ENCODE data around the gene RABGAP1L.

Gene RABGAP1L

DNA sequence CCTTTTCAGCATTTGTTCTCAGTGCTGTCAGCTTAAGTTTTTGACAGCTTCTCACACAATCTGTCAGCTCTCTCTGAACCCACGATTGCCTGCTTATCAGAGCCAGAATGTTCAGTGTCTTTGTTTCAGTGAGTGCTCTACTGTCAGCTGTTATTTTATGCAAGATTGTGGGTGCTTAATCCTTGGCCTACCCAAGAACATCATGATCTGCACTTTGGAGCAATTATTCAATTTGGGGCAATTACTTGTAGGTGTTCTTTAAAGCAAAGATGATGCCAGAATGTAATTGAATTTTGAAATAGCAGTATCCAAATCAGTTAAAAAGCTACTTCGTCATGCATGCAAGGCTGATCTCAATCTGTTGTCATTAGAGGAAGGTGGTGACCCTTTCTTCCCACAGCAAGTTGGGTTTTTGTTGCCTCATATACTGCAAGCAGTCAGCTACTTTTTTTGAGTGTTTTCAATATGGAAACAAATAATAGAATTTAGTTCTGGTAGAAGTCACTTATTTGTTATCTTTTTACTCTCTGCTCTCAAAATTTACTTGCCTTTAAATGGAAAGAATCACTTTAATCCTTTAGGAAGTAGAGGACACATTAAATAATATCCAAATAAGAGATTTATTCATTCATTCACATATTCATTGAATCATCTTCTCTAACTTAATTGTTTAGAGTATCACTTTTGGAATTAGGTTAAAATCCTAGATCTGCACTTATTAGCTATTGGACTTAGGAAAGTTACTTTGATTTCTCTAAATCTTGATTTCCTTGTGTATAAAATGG is 586.9 kb downstream of the RABGAP1L start:
- TF ChIP-seq, protein P1, sequence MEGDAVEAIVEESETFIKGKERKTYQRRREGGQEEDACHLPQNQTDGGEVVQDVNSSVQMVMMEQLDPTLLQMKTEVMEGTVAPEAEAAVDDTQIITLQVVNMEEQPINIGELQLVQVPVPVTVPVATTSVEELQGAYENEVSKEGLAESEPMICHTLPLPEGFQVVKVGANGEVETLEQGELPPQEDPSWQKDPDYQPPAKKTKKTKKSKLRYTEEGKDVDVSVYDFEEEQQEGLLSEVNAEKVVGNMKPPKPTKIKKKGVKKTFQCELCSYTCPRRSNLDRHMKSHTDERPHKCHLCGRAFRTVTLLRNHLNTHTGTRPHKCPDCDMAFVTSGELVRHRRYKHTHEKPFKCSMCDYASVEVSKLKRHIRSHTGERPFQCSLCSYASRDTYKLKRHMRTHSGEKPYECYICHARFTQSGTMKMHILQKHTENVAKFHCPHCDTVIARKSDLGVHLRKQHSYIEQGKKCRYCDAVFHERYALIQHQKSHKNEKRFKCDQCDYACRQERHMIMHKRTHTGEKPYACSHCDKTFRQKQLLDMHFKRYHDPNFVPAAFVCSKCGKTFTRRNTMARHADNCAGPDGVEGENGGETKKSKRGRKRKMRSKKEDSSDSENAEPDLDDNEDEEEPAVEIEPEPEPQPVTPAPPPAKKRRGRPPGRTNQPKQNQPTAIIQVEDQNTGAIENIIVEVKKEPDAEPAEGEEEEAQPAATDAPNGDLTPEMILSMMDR (IDR thresholded peaks at IDR 0.05; ENCODE audit: borderline replicate concordance, control extremely low read depth, extremely low read depth, insufficient read depth, missing control alignments): no peak
- in situ Hi-C loops (cut with MboI; ENCODE audit: low sequenced_read_pairs, unreplicated experiment): loop anchor here (25.0 kb wide), 1 partner anchor 659 kb away; no protein-coding TSS in a partner anchor
- DNase-seq (ENCODE audit: low spot score): no peak

DNA sequence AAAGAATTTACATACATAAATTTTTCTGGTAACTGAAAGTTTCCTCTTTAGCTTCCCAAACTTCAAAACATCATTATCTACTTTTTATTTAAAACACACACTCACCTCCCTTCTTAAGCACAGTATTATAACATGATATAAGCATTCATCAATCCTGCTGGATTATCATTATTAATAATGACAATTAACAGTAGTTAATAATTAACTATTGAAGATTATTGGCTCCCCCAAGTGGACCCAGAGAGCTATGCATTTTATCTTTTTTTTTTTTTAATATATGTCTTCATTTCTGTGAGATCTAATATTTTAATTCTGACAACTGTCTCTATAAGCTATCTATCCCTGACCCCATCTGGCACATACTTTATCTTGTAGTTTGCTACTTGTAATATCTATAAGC is 588.3 kb downstream of the RABGAP1L start:
- no peak for DNase-seq (ENCODE audit: low spot score)
- in situ Hi-C loops (cut with MboI; ENCODE audit: low sequenced_read_pairs, unreplicated experiment): loop anchor here (25.0 kb wide), 1 partner anchor 660 kb away; no protein-coding TSS in a partner anchor
- TF ChIP-seq, protein P1 (IDR thresholded peaks at IDR 0.05; ENCODE audit: borderline replicate concordance, control extremely low read depth, extremely low read depth, insufficient read depth, missing control alignments): no peak

DNA sequence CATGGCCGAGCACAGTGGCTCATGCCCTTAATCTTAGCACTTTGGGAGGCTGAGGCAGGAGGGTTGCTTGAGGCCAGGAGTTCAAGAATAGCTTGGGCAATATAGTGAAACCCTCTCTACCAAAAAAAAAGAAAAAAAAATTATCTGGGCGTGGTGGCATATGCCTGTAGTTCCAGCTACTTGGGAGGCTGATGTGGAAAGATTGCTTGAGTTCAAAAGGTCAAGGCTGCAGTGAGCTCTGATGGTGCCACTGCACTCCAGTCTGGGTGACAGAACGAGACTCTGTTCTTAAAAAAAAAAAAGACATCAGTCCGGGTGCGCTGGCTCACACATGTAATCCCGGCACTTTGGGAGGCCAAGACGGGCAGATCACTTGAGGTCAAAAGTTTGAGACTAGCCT is 589.3 kb downstream of the RABGAP1L start:
- in situ Hi-C loops (cut with MboI; ENCODE audit: low sequenced_read_pairs, unreplicated experiment): loop anchor here (25.0 kb wide), 1 partner anchor 661 kb away; no protein-coding TSS in a partner anchor
- DNase-seq (ENCODE audit: low spot score): no peak
- TF ChIP-seq, protein P1 (IDR thresholded peaks at IDR 0.05; ENCODE audit: borderline replicate concordance, control extremely low read depth, extremely low read depth, insufficient read depth, missing control alignments): no peak

DNA sequence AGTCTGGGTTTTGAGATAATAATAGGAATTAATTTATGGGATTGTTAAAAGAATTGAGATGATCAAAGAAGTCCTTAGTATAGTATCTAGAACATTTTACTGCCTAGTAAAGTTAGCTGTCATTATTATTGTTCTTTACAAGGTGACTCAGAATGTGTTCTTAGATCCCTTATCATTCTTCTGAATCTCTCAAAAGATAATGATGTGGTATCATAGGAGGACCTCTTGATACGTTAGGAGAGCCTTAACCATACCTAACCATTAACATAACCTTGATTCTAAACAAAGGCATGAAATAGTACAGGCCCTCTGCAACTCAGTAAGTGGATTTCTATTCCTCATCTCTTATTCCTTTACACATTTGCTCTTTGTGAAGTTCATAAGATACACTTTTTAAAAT is 593.8 kb downstream of the RABGAP1L start:
- no peak for DNase-seq (ENCODE audit: low spot score)
- TF ChIP-seq, protein P1 (IDR thresholded peaks at IDR 0.05; ENCODE audit: borderline replicate concordance, control extremely low read depth, extremely low read depth, insufficient read depth, missing control alignments): no peak
- in situ Hi-C loops (cut with MboI; ENCODE audit: low sequenced_read_pairs, unreplicated experiment): no loop called here

DNA sequence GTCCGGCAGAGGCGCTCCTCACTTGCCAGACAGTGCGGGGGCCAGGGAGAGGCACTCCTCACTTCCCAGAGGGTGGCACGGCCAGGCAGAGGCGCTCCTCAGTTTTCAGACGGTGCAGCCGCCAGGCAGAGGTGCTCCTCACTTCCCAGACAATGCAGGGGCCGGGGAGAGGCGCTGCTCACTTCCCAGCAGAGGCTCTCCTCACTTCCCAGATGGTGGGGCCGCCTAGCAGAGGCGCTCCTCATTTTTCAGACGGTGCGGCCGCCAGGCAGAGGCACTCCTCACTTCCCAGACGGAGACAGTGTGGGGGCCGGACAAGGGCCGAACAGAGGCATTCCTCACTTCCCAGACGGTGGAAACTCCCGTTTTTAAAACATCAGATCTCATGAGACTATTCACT is 602.0 kb downstream of the RABGAP1L start:
- in situ Hi-C loops (cut with MboI; ENCODE audit: low sequenced_read_pairs, unreplicated experiment): no loop called here
- DNase-seq (ENCODE audit: low spot score): no peak
- TF ChIP-seq, protein P1 (IDR thresholded peaks at IDR 0.05; ENCODE audit: borderline replicate concordance, control extremely low read depth, extremely low read depth, insufficient read depth, missing control alignments): no peak

DNA sequence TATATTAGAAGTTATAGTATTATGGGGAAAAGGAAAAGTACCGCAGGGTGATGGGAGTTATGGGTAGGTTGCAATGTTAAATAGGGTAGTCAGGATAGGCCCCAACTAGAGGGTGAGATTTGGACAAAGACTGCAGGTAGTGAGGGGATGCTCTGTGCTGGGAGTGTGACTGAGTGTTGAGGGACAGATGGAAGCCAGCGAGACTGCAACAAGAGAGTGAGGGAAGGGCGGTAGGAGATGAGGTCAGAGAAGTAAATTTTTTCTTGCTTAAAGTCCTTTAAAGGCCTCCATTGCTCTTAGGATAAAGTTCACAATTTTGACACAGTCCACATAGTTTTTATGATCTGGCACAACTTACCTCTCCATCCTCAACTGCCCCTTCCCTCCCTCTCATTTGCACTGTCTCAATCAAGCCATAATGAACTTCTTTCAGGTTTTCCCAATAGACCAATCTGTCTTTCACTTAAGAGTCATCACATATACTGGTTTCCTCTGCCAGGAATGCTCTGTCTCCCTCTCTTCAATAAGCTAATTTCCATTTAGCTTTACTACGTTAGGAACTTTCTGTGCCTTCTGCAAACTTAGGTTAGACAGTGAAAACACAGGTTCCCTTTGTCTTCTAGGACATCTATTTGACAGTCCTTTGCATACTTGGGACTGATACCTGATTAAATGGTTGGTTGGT is 602.7 kb downstream of the RABGAP1L start:
- DNase-seq (ENCODE audit: low spot score): no peak
- in situ Hi-C loops (cut with MboI; ENCODE audit: low sequenced_read_pairs, unreplicated experiment): no loop called here
- TF ChIP-seq, protein P1 (IDR thresholded peaks at IDR 0.05; ENCODE audit: borderline replicate concordance, control extremely low read depth, extremely low read depth, insufficient read depth, missing control alignments): no peak

Measured in GM13976 (cell line).